AML-193 (cell line): ENCODE data around the gene CCNI.
"Not testable (repeated sequence)": the region's sequence is repeated elsewhere in the genome, so short reads cannot be mapped to it uniquely, and the experiment has no call there.

Experiments
- DNase-seq, 2 experiments: peaks; one replicate each; lab custom pipeline; 2025; lab: John Stamatoyannopoulos, UW

The CCNI gene

GRCh38 chr4:77075869-77076799, at the start of gene CCNI:
TSS of gene CCNI (minus strand) at chr4:77075989. CDS start at chr4:77066362, 9,627 bp downstream.
- DNase-seq = peak; percentile 85 to 89

GRCh38 chr4:77124576-77124975, 48.8 kb upstream of the CCNI start:
- DNase-seq = no peak

- DNase-seq = no peak
These were observed 47.6 kb upstream of the CCNI start for GRCh38 chr4:77123411-77123810.

- DNase-seq = no peak
These were observed 46.9 kb upstream of the CCNI start for GRCh38 chr4:77122656-77123055.

GRCh38 chr4:77121736-77122240, 46.0 kb upstream of the CCNI start:
- no peak for DNase-seq

GRCh38 chr4:77120886-77121508, 45.2 kb upstream of the CCNI start:
- DNase-seq = no peak

GRCh38 chr4:77117721-77118120, 41.9 kb upstream of the CCNI start:
- DNase-seq = no peak

GRCh38 chr4:77113069-77113468, 37.3 kb upstream of the CCNI start:
- DNase-seq = no peak

GRCh38 chr4:77110730-77111129, 34.9 kb upstream of the CCNI start:
- DNase-seq = no peak

GRCh38 chr4:77104791-77105540, 29.2 kb upstream of the CCNI start:
- DNase-seq = no peak

- no peak for DNase-seq
These were observed 28.6 kb upstream of the CCNI start for GRCh38 chr4:77104388-77104787.

GRCh38 chr4:77100234-77100633, 24.4 kb upstream of the CCNI start:
- DNase-seq = no peak

GRCh38 chr4:77097611-77098010, 21.8 kb upstream of the CCNI start:
- peak; percentile 22 to 24 for DNase-seq

GRCh38 chr4:77095101-77095821, 19.5 kb upstream of the CCNI start:
- DNase-seq = peak; percentile 80

- DNase-seq = no peak
These were observed 18.7 kb upstream of the CCNI start for GRCh38 chr4:77094496-77094895.

- no peak for DNase-seq
These were observed 17.6 kb upstream of the CCNI start for GRCh38 chr4:77093401-77093800.

- DNase-seq = peak; percentile 61 to 66
These were observed 17.2 kb upstream of the CCNI start for GRCh38 chr4:77092975-77093374.

- DNase-seq = no peak
These were observed 14.1 kb upstream of the CCNI start for GRCh38 chr4:77089866-77090265.

- DNase-seq = not testable (repeated sequence)
These were observed 11.2 kb upstream of the CCNI start for GRCh38 chr4:77087027-77087426.

GRCh38 chr4:77084019-77084639, 8.3 kb upstream of the CCNI start:
- no peak for DNase-seq
